SU-DHL-6 (cell line): Measurements from ENCODE around the gene KIAA2012.

Source experiments
- H2AFZ ChIP-seq: fragments of 200-600 bp; sonication (generic); 2 replicates; pipeline ENCODE4 v1.6.1; 2014; ENCODE audit warnings: low read depth, mild to moderate bottlenecking, moderate library complexity, mixed read lengths, antibody characterized with exemption, low read length; ENCODE audit not compliant: severe bottlenecking
- H3F3A ChIP-seq: fragments of 200-600 bp; shearing (Covaris generic); 2 replicates; pipeline ENCODE4 v1.6.0; 2016; ENCODE audit warnings: antibody characterized with exemption, mild to moderate bottlenecking; ENCODE audit not compliant: insufficient read depth
- H3K27ac ChIP-seq: fragments of 200-600 bp; sonication (generic); 2 replicates; pipeline ENCODE4 v1.5.1; 2016; ENCODE audit warnings: low read depth, mild to moderate bottlenecking, low read length, moderate library complexity, mixed read lengths
- H3K27me3 ChIP-seq: fragments of 200-600 bp; sonication (generic), shearing (Covaris generic); 2 replicates; pipeline ENCODE4 v1.6.0; 2014; ENCODE audit warnings: mild to moderate bottlenecking, low read length
- H3K36me3 ChIP-seq: fragments of 200-600 bp; sonication (generic); 2 replicates; pipeline ENCODE4 v1.6.1; 2014; ENCODE audit warnings: mild to moderate bottlenecking, low read length, mixed read lengths
- H3K4me2 ChIP-seq: fragments of 300-600, 200-600 bp; shearing (Covaris generic), sonication (generic); 2 replicates; pipeline ENCODE4 v1.6.0; 2014; ENCODE audit warnings: low read length, low read depth, mild to moderate bottlenecking; ENCODE audit not compliant: poor library complexity, severe bottlenecking
- H3K4me3 ChIP-seq: fragments of 200-600 bp; sonication (generic); 2 replicates; pipeline ENCODE4 v1.5.1; 2014; ENCODE audit warnings: antibody characterized with exemption, low read length, mild to moderate bottlenecking, mixed read lengths; ENCODE audit not compliant: insufficient read depth, poor library complexity, severe bottlenecking
- H3K79me2 ChIP-seq: fragments of 200-600 bp; sonication (generic); 2 replicates; pipeline ENCODE4 v1.6.1; 2014; ENCODE audit warnings: mild to moderate bottlenecking, low read length, moderate library complexity; ENCODE audit not compliant: insufficient read depth
- H3K9ac ChIP-seq: fragments of 200-600 bp; sonication (generic); 2 replicates; pipeline ENCODE4 v1.7.0; 2014; ENCODE audit warnings: mild to moderate bottlenecking, low read length
- H3K9me2 ChIP-seq: fragments of 200-600 bp; sonication (generic); replicated peaks from 2 replicates; pipeline ENCODE4 v1.6.1; 2014; ENCODE audit warnings: low read length; ENCODE audit not compliant: insufficient read depth
- H3K9me3 ChIP-seq: fragments of 200-600 bp; sonication (generic); 2 replicates; pipeline ENCODE4 v1.6.1; 2014; ENCODE audit warnings: low read length, mixed read lengths; ENCODE audit not compliant: insufficient read depth
- H4K20me1 ChIP-seq: fragments of 200-600 bp; sonication (generic); 2 replicates; pipeline ENCODE4 v1.6.1; 2014; ENCODE audit warnings: low read depth, mild to moderate bottlenecking, antibody characterized with exemption, low read length, moderate library complexity, mixed read lengths
- EZH2phosphoT487 ChIP-seq: fragments of 200-600 bp; sonication (generic), shearing (Covaris generic); conservative IDR thresholded peaks from 2 replicates; pipeline ENCODE4 v1.6.1; 2018; ENCODE audit warnings: mild to moderate bottlenecking, antibody characterized with exemption, low read length, moderate library complexity, mixed read lengths
- TF ChIP-seq, protein P1 (sequence below): fragments of 200-600 bp; sonication (generic); IDR thresholded peaks from one replicate; pipeline ENCODE4 v1.5.1; 2017; ENCODE audit warnings: antibody characterized with exemption, mild to moderate bottlenecking, low read length, moderate library complexity; ENCODE audit not compliant: insufficient read depth, poor library complexity, severe bottlenecking

The KIAA2012 gene

DNA sequence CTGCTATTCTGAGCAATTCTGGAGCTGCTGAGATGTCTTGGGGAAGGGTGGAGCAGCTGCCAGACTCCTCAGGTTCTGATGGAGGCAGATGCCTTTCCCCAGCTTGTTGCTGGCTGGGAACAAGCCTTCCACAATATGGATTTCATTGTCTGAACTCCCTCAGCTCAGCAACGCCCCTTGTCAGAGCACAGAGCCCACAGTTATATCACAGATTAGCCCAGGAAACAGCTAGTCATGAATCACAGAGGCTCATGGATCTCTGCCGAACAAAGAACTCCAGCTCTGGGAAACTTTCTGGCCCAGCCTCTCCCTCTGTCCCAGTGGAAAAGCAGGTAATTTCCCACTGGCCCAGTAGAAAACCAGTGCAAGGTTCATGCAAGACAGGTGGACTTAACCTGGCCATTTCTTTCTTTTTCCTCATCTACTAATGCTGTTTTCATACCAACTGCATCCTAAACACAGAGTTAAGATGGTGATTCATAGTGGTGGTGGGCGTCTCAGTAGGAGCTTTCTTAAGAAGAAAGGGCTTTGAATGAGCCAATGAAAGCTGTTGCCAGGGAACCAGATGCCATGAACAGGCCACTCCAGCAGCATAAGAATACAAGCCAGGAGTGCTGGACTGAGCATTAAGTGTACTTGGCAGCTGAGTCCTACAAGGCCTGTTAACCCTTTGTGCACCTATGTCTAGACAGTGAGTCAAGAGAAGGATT, 8.7 kb upstream of the KIAA2012 start:
- H3F3A ChIP-seq = no peaks in the 10 kb centered on the region
- TF ChIP-seq EZH2phosphoT487 = no peak
- TF ChIP-seq, protein P1, sequence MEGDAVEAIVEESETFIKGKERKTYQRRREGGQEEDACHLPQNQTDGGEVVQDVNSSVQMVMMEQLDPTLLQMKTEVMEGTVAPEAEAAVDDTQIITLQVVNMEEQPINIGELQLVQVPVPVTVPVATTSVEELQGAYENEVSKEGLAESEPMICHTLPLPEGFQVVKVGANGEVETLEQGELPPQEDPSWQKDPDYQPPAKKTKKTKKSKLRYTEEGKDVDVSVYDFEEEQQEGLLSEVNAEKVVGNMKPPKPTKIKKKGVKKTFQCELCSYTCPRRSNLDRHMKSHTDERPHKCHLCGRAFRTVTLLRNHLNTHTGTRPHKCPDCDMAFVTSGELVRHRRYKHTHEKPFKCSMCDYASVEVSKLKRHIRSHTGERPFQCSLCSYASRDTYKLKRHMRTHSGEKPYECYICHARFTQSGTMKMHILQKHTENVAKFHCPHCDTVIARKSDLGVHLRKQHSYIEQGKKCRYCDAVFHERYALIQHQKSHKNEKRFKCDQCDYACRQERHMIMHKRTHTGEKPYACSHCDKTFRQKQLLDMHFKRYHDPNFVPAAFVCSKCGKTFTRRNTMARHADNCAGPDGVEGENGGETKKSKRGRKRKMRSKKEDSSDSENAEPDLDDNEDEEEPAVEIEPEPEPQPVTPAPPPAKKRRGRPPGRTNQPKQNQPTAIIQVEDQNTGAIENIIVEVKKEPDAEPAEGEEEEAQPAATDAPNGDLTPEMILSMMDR = no peak
- H3K4me3 ChIP-seq = no peak overlapping the region
- H3K9me2 ChIP-seq = no peaks in the 10 kb centered on the region
- H3K27ac ChIP-seq = no peak overlapping the region
- H3K79me2 ChIP-seq = no peaks in the 10 kb centered on the region
- H2AFZ ChIP-seq = no peak overlapping the region
- no peaks in the 10 kb centered on the region for H4K20me1 ChIP-seq
- H3K27me3 ChIP-seq = no peaks in the 10 kb centered on the region
- H3K9me3 ChIP-seq = no peaks in the 10 kb centered on the region
- H3K9ac ChIP-seq = no peak overlapping the region
- H3K36me3 ChIP-seq = no peaks in the 10 kb centered on the region
- no peak overlapping the region for H3K4me2 ChIP-seq

DNA sequence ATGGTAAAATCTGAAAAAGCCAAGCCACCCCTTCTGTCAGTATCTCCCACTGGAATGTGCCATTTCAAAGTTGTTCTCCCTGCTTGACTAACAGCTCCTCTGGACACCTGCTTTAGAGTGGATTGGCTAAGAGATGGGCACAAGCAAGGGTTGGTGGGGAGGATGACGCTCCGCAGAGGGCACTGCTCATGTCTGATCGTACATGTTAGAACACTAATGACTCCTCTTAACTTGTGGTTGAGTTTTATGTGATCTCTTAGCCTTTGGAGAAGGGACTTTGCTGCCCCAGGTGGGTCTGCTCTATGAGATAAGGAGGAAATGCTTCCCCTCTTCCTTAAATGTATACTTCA, 8.2 kb upstream of the KIAA2012 start:
- Histone ChIP-seq H3K9me2 (no peaks in the 10 kb centered on the region), H3K79me2 (no peaks in the 10 kb centered on the region), H3K4me2 (no peak overlapping the region), H3K27me3 (no peaks in the 10 kb centered on the region), H3K9ac (no peak overlapping the region), H4K20me1 (no peaks in the 10 kb centered on the region), H2AFZ (no peak overlapping the region), H3K9me3 (no peaks in the 10 kb centered on the region), H3K36me3 (no peaks in the 10 kb centered on the region), H3F3A (no peaks in the 10 kb centered on the region), H3K4me3 (no peak overlapping the region), H3K27ac (no peak overlapping the region)
- TF ChIP-seq EZH2phosphoT487 = no peak
- TF ChIP-seq, protein P1 = no peak

DNA sequence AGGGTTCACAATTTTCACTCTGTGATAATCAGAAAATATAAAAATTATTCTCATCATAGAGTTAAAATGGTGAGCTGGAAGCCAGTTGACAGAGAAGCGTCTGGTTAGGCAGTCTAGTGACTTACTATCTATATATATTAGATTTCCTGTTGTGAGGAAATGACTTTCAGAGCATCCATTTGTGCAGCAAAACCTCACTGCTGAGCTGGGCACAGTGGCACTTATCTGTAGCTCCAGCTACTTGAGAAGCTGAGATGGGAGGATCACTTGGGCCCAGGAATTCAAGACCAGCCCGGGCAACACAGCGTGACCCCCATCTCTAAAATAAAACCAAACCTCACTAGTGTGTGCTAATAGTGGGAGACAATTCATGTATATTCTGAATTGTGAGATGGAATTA, 7.2 kb upstream of the KIAA2012 start:
- Histone ChIP-seq H4K20me1 (no peaks in the 10 kb centered on the region), H3K27me3 (no peaks in the 10 kb centered on the region), H3K27ac (no peak overlapping the region), H3K9me3 (no peaks in the 10 kb centered on the region), H3K4me2 (no peak overlapping the region), H3K4me3 (no peak overlapping the region), H3K9me2 (no peaks in the 10 kb centered on the region), H3K9ac (no peak overlapping the region), H2AFZ (no peak overlapping the region), H3K36me3 (no peaks in the 10 kb centered on the region), H3K79me2 (no peaks in the 10 kb centered on the region), H3F3A (no peaks in the 10 kb centered on the region)
- TF ChIP-seq, protein P1 = no peak
- no peak for TF ChIP-seq EZH2phosphoT487
